GM12878 (cell line): ENCODE measurements around the gene INKA1. TPM values are rescaled to one million over a fixed set of nuclear protein-coding genes. Genes with fewer than 3 reads are reported as not detected.

Experiments
- ATAC-seq: fragments of 200-7000 bp; cut with Tn5 transposase; 3 replicates; pipeline ENCODE4 v1.9.1; 2020; ENCODE audit warnings: mild to moderate bottlenecking, moderate library complexity
- BruUV-seq: library from RNA; stranded (reverse); fragments of 400-500 nt; replicated peaks from 2 replicates; lab custom pipeline; 2021; lab: Mats Ljungman, UMichigan
- CTCF ChIA-PET: fragments of 300-600 bp; sonication (Branson Sonifier 250); formaldehyde crosslinking; extraction: SDS; loops from one replicate; lab custom pipeline; 2021; ENCODE audit warnings: inconsistent platforms; lab: Yijun Ruan, JAX
- POLR2A ChIA-PET: fragments of 350-600 bp; formaldehyde crosslinking; extraction: SDS; loops from one replicate; lab custom pipeline; 2021; ENCODE audit warnings: inconsistent platforms; lab: Charles Lee
- RAD21 ChIA-PET: fragments of 300-600 bp; sonication (Branson Sonifier 250); formaldehyde crosslinking; loops from one replicate; lab custom pipeline; 2023; ENCODE audit warnings: antibody characterized with exemption; ENCODE audit not compliant: unreplicated experiment; lab: Charles Lee
- SMC1A ChIA-PET: fragments of 300-600 bp; sonication (Branson Sonifier 250); formaldehyde crosslinking; loops from one replicate; lab custom pipeline; 2023; ENCODE audit not compliant: unreplicated experiment, uncharacterized antibody; lab: Charles Lee
- DNase-seq: peaks from one replicate; pipeline ENCODE4 v3.0.0-alpha.2; 2011; ENCODE audit warnings: low read depth, low spot score
- FAIRE-seq: peaks from 3 replicates; lab custom pipeline; 2011; peaks lifted over from hg19 to GRCh38; lab: Jason Lieb, UNC
- H2AFZ ChIP-seq: 2 replicates; pipeline ENCODE4 v1.6.0; 2011; ENCODE audit warnings: low read depth, low read length, control low read depth; ENCODE audit not compliant: control insufficient read depth
- H3K27ac ChIP-seq: 2 replicates; pipeline ENCODE4 v1.5.1; 2011; ENCODE audit warnings: control low read depth; ENCODE audit not compliant: control insufficient read depth, insufficient read depth
- H3K27me3 ChIP-seq, 2 experiments: replicated peaks in 1 of 2; 2 replicates each; pipeline versions ENCODE4 v1.6.0 to v1.6.1; 2011; ENCODE audit warnings: low read length in 1 of 2; ENCODE audit not compliant: control insufficient read depth in 2 of 2, insufficient read depth in 2 of 2
- H3K36me3 ChIP-seq, 2 experiments: 2 replicates each; pipeline ENCODE4 v1.5.1; 2011; ENCODE audit warnings: low read length in 1 of 2; ENCODE audit not compliant: control insufficient read depth in 2 of 2, insufficient read depth in 2 of 2
- H3K4me1 ChIP-seq: 2 replicates; pipeline ENCODE4 v1.6.1; 2011; ENCODE audit warnings: mild to moderate bottlenecking, low read length, moderate library complexity, mixed read lengths; ENCODE audit not compliant: control insufficient read depth, insufficient read depth
- H3K4me2 ChIP-seq: 2 replicates; pipeline ENCODE4 v1.6.0; 2011; ENCODE audit warnings: control low read depth; ENCODE audit not compliant: control insufficient read depth, insufficient read depth
- H3K4me3 ChIP-seq: fragments of 200-600 bp; sonication (generic); 2 replicates; pipeline ENCODE4 v1.5.1; 2016
- H3K79me2 ChIP-seq: 2 replicates; pipeline ENCODE4 v1.6.0; 2011; ENCODE audit warnings: low read length; ENCODE audit not compliant: control insufficient read depth, insufficient read depth
- H3K9ac ChIP-seq: 2 replicates; pipeline ENCODE4 v1.8.0; 2011; ENCODE audit warnings: low read length, control low read depth, mixed read lengths; ENCODE audit not compliant: control insufficient read depth, insufficient read depth
- H3K9me3 ChIP-seq: replicated peaks from 3 replicates; pipeline ENCODE4 v1.5.1; 2011; ENCODE audit warnings: mild to moderate bottlenecking, low read length; ENCODE audit not compliant: control insufficient read depth, insufficient read depth
- H4K20me1 ChIP-seq: 2 replicates; pipeline ENCODE4 v1.6.0; 2011; ENCODE audit not compliant: control insufficient read depth, insufficient read depth
- GATAD2B ChIP-seq: fragments of 450-650 bp; conservative IDR thresholded peaks from 2 replicates; pipeline ENCODE4 v1.6.1; 2017; ENCODE audit warnings: low read depth, mild to moderate bottlenecking, moderate library complexity
- RELA ChIP-seq: fragments of 450-650 bp; IDR thresholded peaks from 2 replicates; pipeline ENCODE4 v1.8.0; 2014; ENCODE audit warnings: borderline replicate concordance; ENCODE audit not compliant: partially characterized antibody
- WGBS: methylation state at CpG from one replicate; pipeline ENCODE4 v1.1.6; 2016; ENCODE audit warnings: low lambda C conversion rate; ENCODE audit not compliant: insufficient replicate concordance, insufficient coverage; ENCODE audit errors: missing lambda C conversion rate; 5-methylcytosine and 5-hydroxymethylcytosine counted together
- in situ Hi-C: fragments of 300-500 bp; cut with MboI; formaldehyde crosslinking; loops from 9 replicates; pipeline ENCODE4 v1.14.3; 2018; ENCODE audit warnings: mixed read lengths
- intact Hi-C: fragments of 100-400 bp; cut with micrococcal nuclease; formaldehyde crosslinking; loops from one replicate; pipeline ENCODE4 v1.14.2; 2022; ENCODE audit not compliant: unreplicated experiment
- polyA plus RNA-seq, 11 experiments: library from polyadenylated mRNA; depleted of rRNA in 4 of 11; unstranded in 6 of 11; stranded (reverse) in 5 of 11; fragments of >200 nt; fragmentation: Nextera tagmentation in 4 of 11; fragmentation: Illumina TruSeq in 1 of 11; extraction: Ambion mirVana in 4 of 11; extraction: Trizol in 1 of 11; gene quantifications; 1 replicate in 1 of 11; 2 replicates in 10 of 11; pipeline versions ENCODE4 v1.2.1 to v1.2.3, GENCODE V29; 2011 to 2016; ENCODE audit warnings: inconsistent platforms in 2 of 11, missing spikeins in 2 of 11, low read depth in 1 of 11
- total RNA-seq, 4 experiments: library from RNA; depleted of rRNA in 3 of 4; stranded (reverse); fragments of >200 nt in 3 of 4; fragmentation: Illumina TruSeq in 1 of 4; extraction: Trizol in 1 of 4; gene quantifications; 2 replicates each; pipeline versions ENCODE4 v1.2.1 to v1.2.3, GENCODE V29; 2013 to 2021
- TF ChIP-seq, protein P1 (sequence below): fragments of 450-650 bp; IDR thresholded peaks from 2 replicates; pipeline ENCODE4 v1.6.1; 2017; ENCODE audit warnings: mild to moderate bottlenecking, moderate library complexity

Gene INKA1
- total and polyA plus RNA-seq, 10 of the 15 experiments (the other 5 are each of a cell fraction or from before 2014, with no cell fraction given): 0.32 to 10.5 (median 4.9) TPM

DNA sequence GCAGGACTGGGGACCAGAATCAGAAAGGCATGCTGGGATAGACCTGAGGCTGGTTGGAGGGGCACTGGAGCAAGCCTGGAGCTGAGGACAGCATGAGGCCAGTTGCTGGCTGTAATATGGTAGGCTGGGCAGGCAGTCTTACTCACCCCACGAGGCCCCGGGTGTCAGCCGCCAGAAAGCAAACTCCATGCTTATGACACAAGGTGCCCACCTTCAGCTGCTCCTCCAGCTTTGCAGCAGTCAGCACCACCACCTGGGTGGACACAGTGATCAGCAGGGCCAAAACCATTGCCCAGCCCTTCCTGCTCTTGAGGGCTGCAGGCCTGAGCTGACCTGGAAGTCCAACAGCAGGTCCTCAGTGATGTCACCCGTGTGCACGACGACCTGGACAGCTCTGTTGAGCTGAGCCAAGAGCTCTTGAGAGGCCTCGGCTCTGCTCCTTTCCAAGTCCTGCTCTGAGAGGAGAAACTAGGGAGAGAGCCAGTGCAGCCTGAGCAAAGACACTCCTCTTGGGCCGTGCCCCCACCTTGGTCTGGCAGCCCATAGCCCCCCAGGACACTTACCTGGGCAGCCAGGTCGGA lies 9.9 kb downstream of the INKA1 start:
- in situ Hi-C loops (no loop called here), intact Hi-C loops (no loop called here)
- no peaks in the 10 kb centered on the region for H4K20me1 ChIP-seq
- ChIA-PET POLR2A (interaction anchor here (0.5 to 2.0 kb wide), 10 partner anchors 8 to 1148 kb away, joined by 3 to 17 read pairs (median 4); partner anchors contain the start of genes INKA1 and TRAIP), RAD21 (interaction anchor here (1.1 to 4.4 kb wide), 6 partner anchors 9 to 273 kb away, joined by 3 to 71 read pairs (median 4); partner anchors contain the start of genes INKA1, IP6K1 and MON1A), CTCF (interaction anchor here (0.6 to 10.4 kb wide), 7 partner anchors 8 to 477 kb away, joined by 3 to 99 read pairs (median 4); partner anchors contain the start of gene INKA1), SMC1A (interaction anchor here (0.7 to 3.6 kb wide), 5 partner anchors 8 to 127 kb away, joined by 3 to 23 read pairs (median 23); partner anchors contain the start of genes INKA1 and RBM6)
- peaks cover 4 to 5% of the 10 kb centered on the region in 2 experiments; a peak in 3 of 4 replicates for H3K36me3 ChIP-seq
- no peak for FAIRE-seq
- TF ChIP-seq RELA: no peak
- TF ChIP-seq GATAD2B: 0 out of 2 replicates have a peak, but pooled peaks have one; percentile 15
- TF ChIP-seq, protein P1, sequence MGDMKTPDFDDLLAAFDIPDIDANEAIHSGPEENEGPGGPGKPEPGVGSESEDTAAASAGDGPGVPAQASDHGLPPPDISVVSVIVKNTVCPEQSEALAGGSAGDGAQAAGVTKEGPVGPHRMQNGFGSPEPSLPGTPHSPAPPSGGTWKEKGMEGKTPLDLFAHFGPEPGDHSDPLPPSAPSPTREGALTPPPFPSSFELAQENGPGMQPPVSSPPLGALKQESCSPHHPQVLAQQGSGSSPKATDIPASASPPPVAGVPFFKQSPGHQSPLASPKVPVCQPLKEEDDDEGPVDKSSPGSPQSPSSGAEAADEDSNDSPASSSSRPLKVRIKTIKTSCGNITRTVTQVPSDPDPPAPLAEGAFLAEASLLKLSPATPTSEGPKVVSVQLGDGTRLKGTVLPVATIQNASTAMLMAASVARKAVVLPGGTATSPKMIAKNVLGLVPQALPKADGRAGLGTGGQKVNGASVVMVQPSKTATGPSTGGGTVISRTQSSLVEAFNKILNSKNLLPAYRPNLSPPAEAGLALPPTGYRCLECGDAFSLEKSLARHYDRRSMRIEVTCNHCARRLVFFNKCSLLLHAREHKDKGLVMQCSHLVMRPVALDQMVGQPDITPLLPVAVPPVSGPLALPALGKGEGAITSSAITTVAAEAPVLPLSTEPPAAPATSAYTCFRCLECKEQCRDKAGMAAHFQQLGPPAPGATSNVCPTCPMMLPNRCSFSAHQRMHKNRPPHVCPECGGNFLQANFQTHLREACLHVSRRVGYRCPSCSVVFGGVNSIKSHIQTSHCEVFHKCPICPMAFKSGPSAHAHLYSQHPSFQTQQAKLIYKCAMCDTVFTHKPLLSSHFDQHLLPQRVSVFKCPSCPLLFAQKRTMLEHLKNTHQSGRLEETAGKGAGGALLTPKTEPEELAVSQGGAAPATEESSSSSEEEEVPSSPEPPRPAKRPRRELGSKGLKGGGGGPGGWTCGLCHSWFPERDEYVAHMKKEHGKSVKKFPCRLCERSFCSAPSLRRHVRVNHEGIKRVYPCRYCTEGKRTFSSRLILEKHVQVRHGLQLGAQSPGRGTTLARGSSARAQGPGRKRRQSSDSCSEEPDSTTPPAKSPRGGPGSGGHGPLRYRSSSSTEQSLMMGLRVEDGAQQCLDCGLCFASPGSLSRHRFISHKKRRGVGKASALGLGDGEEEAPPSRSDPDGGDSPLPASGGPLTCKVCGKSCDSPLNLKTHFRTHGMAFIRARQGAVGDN: no peak
- no peak overlapping the region; the same call in 1 of the 2 replicates for H2AFZ ChIP-seq
- BruUV-seq: no TSS peak
- DNase-seq: no peak
- ATAC-seq: peak; percentile 27
- 24% methylated on average over 9 of the region's 9 CpGs for WGBS
- no peaks in the 10 kb centered on the region for H3K9me3 ChIP-seq
- peak overlapping the region; percentile 94 for H3K27ac ChIP-seq
- peak overlapping the region; percentile 99 for H3K4me2 ChIP-seq
- H3K79me2 ChIP-seq: peaks cover 22% of the 10 kb centered on the region
- H3K9ac ChIP-seq: peak overlapping the region; percentile 94
- H3K27me3 ChIP-seq: no peaks in the 10 kb centered on the region
- peaks cover 16% of the 10 kb centered on the region for H3K4me1 ChIP-seq
- H3K4me3 ChIP-seq: peak overlapping the region; percentile 79
